H9 (cell line): ENCODE results near the gene ACOX3. TPM values are rescaled to one million over a fixed set of nuclear protein-coding genes. Genes with fewer than 3 reads are reported as not detected.

Experiments
- DNase-seq: peaks from one replicate; pipeline ENCODE4 v3.0.0-alpha.2; 2017
- H2AFZ ChIP-seq: one replicate; pipeline ENCODE4 v1.6.1; 2013; ENCODE audit warnings: mild to moderate bottlenecking, low read length, control low read depth, moderate library complexity
- H2AK5ac ChIP-seq: 2 replicates; pipeline ENCODE4 v1.6.1; 2013; ENCODE audit warnings: low read length, control low read depth, mixed read lengths; ENCODE audit not compliant: insufficient read length
- H2BK120ac ChIP-seq: one replicate; pipeline ENCODE4 v1.6.1; 2013; ENCODE audit warnings: low read depth, mild to moderate bottlenecking, low read length, control low read depth, inconsistent platforms; ENCODE audit not compliant: poor library complexity, severe bottlenecking
- H2BK12ac ChIP-seq: 2 replicates; pipeline ENCODE4 v1.6.1; 2013; ENCODE audit warnings: low read length, control low read depth, mixed read lengths, low read depth; ENCODE audit not compliant: insufficient read length
- H2BK15ac ChIP-seq: 2 replicates; pipeline ENCODE4 v1.6.1; 2013; ENCODE audit warnings: low read depth, low read length, control low read depth
- H2BK20ac ChIP-seq: one replicate; pipeline ENCODE4 v1.6.1; 2013; ENCODE audit warnings: low read depth, mild to moderate bottlenecking, low read length, control low read depth, inconsistent platforms; ENCODE audit not compliant: poor library complexity, severe bottlenecking
- H2BK5ac ChIP-seq: 2 replicates; pipeline ENCODE4 v1.6.1; 2013; ENCODE audit warnings: low read length, control low read depth, mixed read lengths; ENCODE audit not compliant: insufficient read length
- H3K14ac ChIP-seq: 2 replicates; pipeline ENCODE4 v1.6.1; 2013; ENCODE audit warnings: low read length, control low read depth; ENCODE audit not compliant: insufficient read depth
- H3K18ac ChIP-seq: 2 replicates; pipeline ENCODE4 v1.6.1; 2013; ENCODE audit warnings: low read depth, mild to moderate bottlenecking, mixed read lengths, low read length, control low read depth; ENCODE audit not compliant: insufficient read length
- H3K23ac ChIP-seq: 2 replicates; pipeline ENCODE4 v1.6.1; 2013; ENCODE audit warnings: low read length, control low read depth, mixed read lengths, low read depth; ENCODE audit not compliant: insufficient read length
- H3K23me2 ChIP-seq: 2 replicates; pipeline ENCODE4 v1.6.1; 2013; ENCODE audit warnings: low read depth, mild to moderate bottlenecking, mixed read lengths, low read length, control low read depth; ENCODE audit not compliant: insufficient read length, poor library complexity, severe bottlenecking
- H3K27ac ChIP-seq: 2 replicates; pipeline ENCODE4 v1.5.1; 2013; ENCODE audit warnings: low read length, control low read depth, mixed read lengths, low read depth; ENCODE audit not compliant: insufficient read length
- H3K27me3 ChIP-seq: 2 replicates; pipeline ENCODE4 v1.6.1; 2013; ENCODE audit warnings: low read length, control low read depth, inconsistent platforms; ENCODE audit not compliant: insufficient read depth
- H3K4ac ChIP-seq: 2 replicates; pipeline ENCODE4 v1.6.1; 2013; ENCODE audit warnings: low read depth, mild to moderate bottlenecking, control low read depth, inconsistent platforms, low read length, moderate library complexity
- H3K4me1 ChIP-seq: 2 replicates; pipeline ENCODE4 v1.6.1; 2013; ENCODE audit warnings: low read length, control low read depth, inconsistent platforms; ENCODE audit not compliant: insufficient read depth
- H3K4me2 ChIP-seq: 2 replicates; pipeline ENCODE4 v1.6.1; 2013; ENCODE audit warnings: low read length, control low read depth, mixed read lengths; ENCODE audit not compliant: insufficient read length, insufficient read depth
- H3K56ac ChIP-seq: 2 replicates; pipeline ENCODE4 v1.6.1; 2013; ENCODE audit warnings: low read depth, mild to moderate bottlenecking, mixed read lengths, low read length, control low read depth; ENCODE audit not compliant: insufficient read length
- H3K79me1 ChIP-seq: 2 replicates; pipeline ENCODE4 v1.6.1; 2013; ENCODE audit warnings: low read depth, mild to moderate bottlenecking, moderate library complexity, low read length, control low read depth, inconsistent platforms; ENCODE audit not compliant: insufficient read depth, poor library complexity, severe bottlenecking
- H3K79me2 ChIP-seq: 2 replicates; pipeline ENCODE4 v1.6.1; 2013; ENCODE audit warnings: low read length, control low read depth, inconsistent platforms; ENCODE audit not compliant: insufficient read depth
- H3K9ac ChIP-seq: 2 replicates; pipeline ENCODE4 v1.6.1; 2013; ENCODE audit warnings: low read length, control low read depth, mixed read lengths; ENCODE audit not compliant: insufficient read length; ENCODE audit errors: extremely low read depth
- H3K9me3 ChIP-seq: one replicate; pipeline ENCODE4 v1.6.1; 2013; ENCODE audit warnings: low read depth, low read length, inconsistent platforms; ENCODE audit not compliant: control insufficient read depth
- H3T11ph ChIP-seq: one replicate; pipeline ENCODE4 v1.6.1; 2013; ENCODE audit warnings: mild to moderate bottlenecking, low read length, control low read depth, inconsistent platforms
- H4K20me1 ChIP-seq: one replicate; pipeline ENCODE4 v1.6.1; 2013; ENCODE audit not compliant: control insufficient read depth, insufficient read length, insufficient read depth
- H4K5ac ChIP-seq: 2 replicates; pipeline ENCODE4 v1.6.1; 2013; ENCODE audit warnings: low read depth, mild to moderate bottlenecking, mixed read lengths, low read length, control low read depth; ENCODE audit not compliant: insufficient read length
- H4K8ac ChIP-seq: replicated peaks from 2 replicates; pipeline ENCODE4 v1.6.1; 2013; ENCODE audit warnings: low read length, control low read depth, mixed read lengths, low read depth; ENCODE audit not compliant: insufficient read length
- H4K91ac ChIP-seq: 2 replicates; pipeline ENCODE4 v1.6.1; 2013; ENCODE audit warnings: low read depth, mild to moderate bottlenecking, moderate library complexity, mixed read lengths, low read length, control low read depth; ENCODE audit not compliant: insufficient read length
- H3K27ac Mint-ChIP-seq, 3 experiments: 2 replicates in 2 of 3; 3 replicates in 1 of 3; pipeline ENCODE4 v1.8.0; 2020 to 2021; ENCODE audit warnings: mixed read lengths in 3 of 3, mild to moderate bottlenecking in 1 of 3, moderate library complexity in 1 of 3
- H3K27me3 Mint-ChIP-seq: 2 replicates; pipeline ENCODE4 v1.8.0; 2021; ENCODE audit warnings: low read depth, mild to moderate bottlenecking, moderate library complexity, mixed read lengths
- H3K36me3 Mint-ChIP-seq, 3 experiments: 2 replicates in 2 of 3; 3 replicates in 1 of 3; pipeline ENCODE4 v1.8.0; 2020 to 2021; ENCODE audit warnings: low read depth in 3 of 3, mixed read lengths in 3 of 3; ENCODE audit not compliant: insufficient read depth in 1 of 3
- H3K4me1 Mint-ChIP-seq, 2 experiments: 2 replicates each; pipeline ENCODE4 v1.8.0; 2020; ENCODE audit warnings: mixed read lengths in 2 of 2
- H3K4me3 Mint-ChIP-seq, 2 experiments: 2 replicates in 1 of 2; 3 replicates in 1 of 2; pipeline ENCODE4 v1.8.0; 2020 to 2021; ENCODE audit warnings: mild to moderate bottlenecking in 2 of 2, mixed read lengths in 2 of 2, moderate library complexity in 1 of 2
- H3K9me3 Mint-ChIP-seq, 2 experiments: 2 replicates in 1 of 2; 3 replicates in 1 of 2; pipeline ENCODE4 v1.8.0; 2020; ENCODE audit warnings: mild to moderate bottlenecking in 2 of 2, mixed read lengths in 2 of 2, moderate library complexity in 1 of 2
- CTCF ChIP-seq: fragments of 200-600 bp; sonication (generic); conservative IDR thresholded peaks from 3 replicates; pipeline ENCODE4 v1.8.0; 2021; ENCODE audit warnings: antibody characterized with exemption, mild to moderate bottlenecking
- WGBS: extraction: QIAGEN DNeasy Blood & Tissue Kit; methylation state at CpG from one replicate; pipeline ENCODE4 v1.1.7; 2013; ENCODE audit warnings: missing lambda C conversion rate, low lambda C conversion rate, mixed read lengths; ENCODE audit not compliant: insufficient read length; ENCODE audit errors: extremely low coverage; 5-methylcytosine and 5-hydroxymethylcytosine counted together
- total RNA-seq: library from RNA; stranded (reverse); gene quantifications from 2 replicates; pipeline ENCODE4 v1.2.1, GENCODE V29; 2021

The ACOX3 gene
- total RNA-seq, 1 experiment from 2014 or later, result 13.8 TPM

- no peaks in the 10 kb centered on the region for H3K27me3 ChIP-seq
- Mint-ChIP-seq H3K4me1 (peaks cover 18 to 19% of the 10 kb centered on the region in 2 experiments), H3K27me3 (peaks cover 15% of the 10 kb centered on the region; the same call in 1 of the 2 replicates), H3K9me3 (peaks cover 0 to 3% of the 10 kb centered on the region in 2 experiments; a peak in 2 of 5 replicates), H3K36me3 (no peaks in the 10 kb centered on the region), H3K27ac (no peak overlapping the region), H3K4me3 (no peak overlapping the region)
- H3K4me1 ChIP-seq, result no peaks in the 10 kb centered on the region; the same call in 1 of the 2 replicates
- no peak overlapping the region for H3K18ac ChIP-seq
- no peak overlapping the region for H2BK20ac ChIP-seq
- no peak for TF ChIP-seq CTCF
- H2AFZ ChIP-seq, result no peak overlapping the region
- no peak overlapping the region for H3K9ac ChIP-seq
- H2BK5ac ChIP-seq, result no peak overlapping the region
- H4K8ac ChIP-seq, result no peak overlapping the region
- no peak overlapping the region for H2BK12ac ChIP-seq
- no CpG with 5 or more reads among the region's 7 CpGs for WGBS
- no peaks in the 10 kb centered on the region for H3K79me2 ChIP-seq
- no peak overlapping the region for H4K91ac ChIP-seq
- H3K56ac ChIP-seq, result no peak overlapping the region
- H3K4ac ChIP-seq, result no peak overlapping the region
- H3K9me3 ChIP-seq, result no peaks in the 10 kb centered on the region
- no peak overlapping the region for H2BK120ac ChIP-seq
- H3K4me2 ChIP-seq, result no peak overlapping the region
- no peaks in the 10 kb centered on the region for H3K23me2 ChIP-seq
- no peak overlapping the region for H2AK5ac ChIP-seq
- no peak overlapping the region for H3K14ac ChIP-seq
- H2BK15ac ChIP-seq, result no peak overlapping the region
- no peak overlapping the region for H3K27ac ChIP-seq
- no peaks in the 10 kb centered on the region for H4K20me1 ChIP-seq
- no peak for DNase-seq
- no peak overlapping the region for H3T11ph ChIP-seq
- no peak overlapping the region for H4K5ac ChIP-seq
- no peak overlapping the region for H3K23ac ChIP-seq
- H3K79me1 ChIP-seq, result no peaks in the 10 kb centered on the region
These were observed 122.0 kb downstream of the ACOX3 start for GRCh38 chr4:8318509-8318908.
